NK-92 (cell line): Measurements from ENCODE around the gene ZDHHC24.

Experiments
- DNase-seq: peaks from one replicate; lab custom pipeline; 2025; ENCODE audit not compliant: unreplicated experiment; lab: John Stamatoyannopoulos, UW

ZDHHC24 gene

DNA sequence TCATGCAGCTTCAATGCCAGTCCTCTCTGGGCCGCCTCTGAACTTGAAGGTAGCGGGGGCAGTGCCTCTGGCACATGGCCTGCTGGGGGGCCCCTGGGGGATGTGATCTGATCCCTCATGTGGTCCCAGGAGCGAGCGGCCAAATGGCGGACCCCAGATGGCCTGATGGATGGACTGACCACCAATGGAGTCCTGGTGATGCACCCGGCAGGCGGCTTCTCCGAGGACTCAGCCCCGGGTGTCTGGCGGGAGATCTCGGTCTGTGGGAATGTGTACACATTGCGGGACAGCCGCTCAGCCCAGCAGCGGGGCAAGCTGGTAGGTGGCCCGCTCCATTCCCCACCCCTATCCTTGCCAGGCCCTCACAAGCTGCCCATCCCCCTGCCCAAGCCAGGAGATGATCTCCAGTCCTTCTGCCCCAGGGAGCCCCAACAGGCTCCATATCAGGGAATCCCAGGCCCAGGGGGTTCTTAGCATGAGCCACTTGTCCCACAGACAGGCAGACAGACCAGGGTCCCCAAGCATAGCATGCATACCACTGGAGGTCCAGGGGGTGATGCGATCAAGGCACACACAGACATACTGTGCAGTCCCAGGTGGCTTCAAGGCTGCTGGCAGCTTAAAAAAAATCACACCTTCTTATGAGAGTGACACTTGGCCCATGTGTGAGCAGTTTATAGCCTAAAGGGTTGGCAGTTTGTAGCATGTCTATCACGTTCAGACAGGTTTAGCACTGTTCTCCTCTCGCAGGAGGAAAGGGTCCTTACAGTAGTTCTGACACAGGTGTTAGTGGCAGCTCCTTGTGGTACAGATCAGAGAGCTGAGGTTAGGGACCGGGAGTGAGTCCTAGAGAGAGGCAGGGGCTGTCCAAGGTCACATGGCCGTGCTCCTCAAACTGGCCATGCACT lies 72.0 kb downstream of the ZDHHC24 start:
- no peak for DNase-seq

DNA sequence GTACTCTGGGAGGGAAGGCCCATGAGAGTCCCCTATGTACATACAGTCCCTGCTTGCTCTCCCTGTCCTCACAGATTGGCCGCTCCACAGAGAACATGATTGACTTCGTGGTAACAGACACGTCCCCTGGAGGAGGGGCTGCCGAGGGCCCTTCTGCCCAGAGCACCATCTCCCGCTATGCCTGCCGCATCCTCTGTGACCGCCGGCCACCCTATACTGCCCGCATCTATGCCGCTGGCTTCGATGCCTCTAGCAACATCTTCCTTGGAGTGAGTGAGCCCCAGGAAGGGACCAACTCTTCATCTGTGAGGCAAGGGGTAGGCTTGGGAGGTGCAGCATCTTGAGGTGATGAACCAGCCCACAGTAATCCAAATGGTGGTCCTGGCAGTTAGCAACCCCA lies 72.7 kb downstream of the ZDHHC24 start:
- no peak for DNase-seq

DNA sequence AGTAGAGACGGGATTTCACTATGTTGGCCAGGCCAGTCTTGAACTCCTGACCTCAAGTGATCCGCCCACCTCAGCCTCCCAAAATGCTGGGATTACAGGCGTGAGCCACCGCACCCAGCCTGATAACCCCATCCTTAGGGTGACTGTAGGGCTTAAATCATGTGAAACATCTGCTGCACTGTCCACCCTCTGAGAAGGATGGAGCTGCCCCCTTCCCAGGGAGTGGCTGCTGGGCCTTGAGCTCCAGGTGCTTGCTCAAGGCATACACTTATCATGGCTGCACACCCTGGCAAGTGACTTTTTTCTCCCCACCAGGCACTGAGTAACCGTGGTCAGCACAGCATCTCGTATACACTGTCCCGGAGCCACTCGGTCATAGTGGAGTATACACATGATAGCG lies 73.8 kb downstream of the ZDHHC24 start:
- no peak for DNase-seq

DNA sequence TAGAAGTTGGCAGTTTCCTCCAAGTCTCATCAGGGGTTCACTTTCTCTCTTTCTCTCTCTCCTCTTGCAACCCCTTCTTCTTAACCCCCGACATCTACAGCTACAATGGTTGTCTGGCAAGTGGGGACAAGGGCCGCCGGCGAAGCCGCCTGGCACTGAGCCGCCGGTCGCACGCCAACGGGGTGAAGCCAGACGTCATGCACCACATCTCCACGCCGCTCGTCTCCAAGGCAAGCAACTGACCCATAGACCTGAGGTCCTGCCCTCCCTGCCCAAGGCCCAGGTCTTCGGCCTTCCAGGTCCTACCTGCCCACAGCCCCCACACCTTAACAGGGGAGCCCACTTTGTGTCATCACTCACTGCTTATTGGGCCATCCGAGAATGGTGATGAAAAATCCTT lies 74.7 kb downstream of the ZDHHC24 start:
- no peak for DNase-seq
